ENCODE measurements around the gene ITGAD. TPM values are rescaled to one million over a fixed set of nuclear protein-coding genes. Genes with fewer than 3 reads are reported as not detected.

ITGAD gene
- total and polyA plus RNA-seq, 2 of the 13 experiments (the other 11 are each of a cell fraction or from before 2014, with no cell fraction given) = not detected

GRCh38 chr16:31453255-31454204 is 60.4 kb downstream of the ITGAD start (continued):
- TF ChIP-seq ZNF318 (CRISPR knock-in tag; IDR thresholded peaks at IDR 0.05) (no peak), EZH2 (conservative IDR thresholded peaks at IDR 0.05; ENCODE audit: low read depth, low read length) (no peak), DRAP1 (CRISPR knock-in tag; IDR thresholded peaks at IDR 0.05) (peak; percentile 60; the same call in 1 of the 2 replicates), ZNF205 (CRISPR knock-in tag; IDR thresholded peaks at IDR 0.05) (peak; percentile 97), SNAI1 (CRISPR knock-in tag; IDR thresholded peaks at IDR 0.05; ENCODE audit: borderline replicate concordance) (no peak), ZNF207 (IDR thresholded peaks at IDR 0.05; ENCODE audit: borderline replicate concordance) (no peak), POLR2AphosphoS2 (IDR thresholded peaks at IDR 0.05; ENCODE audit: low read depth, low read length) (0 out of 2 replicates have a peak, but pooled peaks have one; percentile 55), ZNF503 (CRISPR knock-in tag; IDR thresholded peaks at IDR 0.05) (no peak), ZNF18 (CRISPR knock-in tag; IDR thresholded peaks at IDR 0.05; ENCODE audit: insufficient replicate concordance) (no peak), SNAPC2 (CRISPR knock-in tag; IDR thresholded peaks at IDR 0.05) (no peak), SIX4 (CRISPR knock-in tag; IDR thresholded peaks at IDR 0.05) (peak; percentile 93), ZNF280D (CRISPR knock-in tag; IDR thresholded peaks at IDR 0.05) (peak; percentile 61; the same call in 1 of the 2 replicates)

Measured in HepG2 (cell line).